Neural cell (in vitro differentiated cells): ENCODE data around the gene GON7. TPM values are rescaled to one million over a fixed set of nuclear protein-coding genes. Genes with fewer than 3 reads are reported as not detected.

Source experiments
- H2AFZ ChIP-seq: fragments of 200-600, 300-800 bp; sonication (generic), shearing (Covaris generic); 2 replicates; pipeline ENCODE4 v1.6.0; 2014; ENCODE audit warnings: low read depth, mild to moderate bottlenecking, antibody characterized with exemption, low read length, moderate library complexity
- H3F3A ChIP-seq: fragments of 200-600 bp; shearing (Covaris generic); 2 replicates; pipeline ENCODE4 v1.6.1; 2016; ENCODE audit warnings: mild to moderate bottlenecking, moderate library complexity, mixed read lengths, antibody characterized with exemption, low read length; ENCODE audit not compliant: insufficient read depth, poor library complexity, severe bottlenecking
- H3K27ac ChIP-seq: fragments of 200-600, 300-800 bp; sonication (generic), shearing (Covaris generic); 2 replicates; pipeline ENCODE4 v1.5.1; 2014; ENCODE audit warnings: mild to moderate bottlenecking, low read length, moderate library complexity
- H3K27me3 ChIP-seq: fragments of 300-800, 200-600 bp; sonication (generic), shearing (Covaris generic); 2 replicates; pipeline ENCODE4 v1.6.0; 2014; ENCODE audit warnings: mild to moderate bottlenecking, low read depth, low read length, moderate library complexity; ENCODE audit not compliant: insufficient read depth
- H3K36me3 ChIP-seq: fragments of 300-800, 200-600 bp; sonication (generic), shearing (Covaris generic); 2 replicates; pipeline ENCODE4 v1.5.1; 2014; ENCODE audit warnings: mild to moderate bottlenecking, antibody characterized with exemption, low read length, moderate library complexity; ENCODE audit not compliant: insufficient read depth
- H3K4me2 ChIP-seq: fragments of 300-800, 200-600 bp; sonication (generic), shearing (Covaris generic); 2 replicates; pipeline ENCODE4 v1.6.0; 2014; ENCODE audit warnings: mild to moderate bottlenecking, low read length
- H3K4me3 ChIP-seq: fragments of 300-800, 200-600 bp; sonication (generic), shearing (Covaris generic); 2 replicates; pipeline ENCODE4 v1.5.1; 2014; ENCODE audit warnings: mild to moderate bottlenecking, low read length, moderate library complexity
- H3K79me2 ChIP-seq: fragments of 200-600 bp; shearing (Covaris generic); replicated peaks from 2 replicates; pipeline ENCODE4 v1.6.0; 2014; ENCODE audit warnings: mild to moderate bottlenecking, low read length, moderate library complexity; ENCODE audit not compliant: insufficient read depth
- H3K9ac ChIP-seq: fragments of 300-800, 200-600 bp; sonication (generic), shearing (Covaris generic); 2 replicates; pipeline ENCODE4 v1.6.1; 2016; ENCODE audit warnings: mild to moderate bottlenecking, low read length, mixed read lengths
- H3K9me2 ChIP-seq: fragments of 200-600 bp; shearing (Covaris generic); 2 replicates; pipeline ENCODE4 v1.6.1; 2016; ENCODE audit warnings: mild to moderate bottlenecking, low read length, mixed read lengths; ENCODE audit not compliant: insufficient read depth
- H3K9me3 ChIP-seq: fragments of 200-600, 300-800 bp; sonication (generic), shearing (Covaris generic); 2 replicates; pipeline ENCODE4 v1.6.1; 2016; ENCODE audit warnings: mild to moderate bottlenecking, mixed run types, low read length, moderate library complexity, mixed read lengths
- H4K20me1 ChIP-seq: fragments of 200-600 bp; shearing (Covaris generic); 2 replicates; pipeline ENCODE4 v1.6.1; 2016; ENCODE audit warnings: mild to moderate bottlenecking, mixed run types; ENCODE audit not compliant: insufficient read depth
- POLR2AphosphoS5 ChIP-seq: IDR thresholded peaks from 2 replicates; pipeline ENCODE4 v1.6.1; 2012
- TAF1 ChIP-seq: IDR thresholded peaks from 2 replicates; pipeline ENCODE4 v1.6.1; 2012; ENCODE audit warnings: low read depth
- polyA plus RNA-seq: library from polyadenylated mRNA; depleted of rRNA; stranded (reverse); fragments of >200 nt; gene quantifications from 2 replicates; pipeline ENCODE4 v1.2.3, GENCODE V29; 2014
- TF ChIP-seq, protein P1 (sequence below): IDR thresholded peaks from 2 replicates; pipeline ENCODE4 v1.6.1; 2012; ENCODE audit warnings: borderline replicate concordance

Gene GON7
- polyA plus RNA-seq, 1 donor from 2014 or later: 30.8 TPM

DNA sequence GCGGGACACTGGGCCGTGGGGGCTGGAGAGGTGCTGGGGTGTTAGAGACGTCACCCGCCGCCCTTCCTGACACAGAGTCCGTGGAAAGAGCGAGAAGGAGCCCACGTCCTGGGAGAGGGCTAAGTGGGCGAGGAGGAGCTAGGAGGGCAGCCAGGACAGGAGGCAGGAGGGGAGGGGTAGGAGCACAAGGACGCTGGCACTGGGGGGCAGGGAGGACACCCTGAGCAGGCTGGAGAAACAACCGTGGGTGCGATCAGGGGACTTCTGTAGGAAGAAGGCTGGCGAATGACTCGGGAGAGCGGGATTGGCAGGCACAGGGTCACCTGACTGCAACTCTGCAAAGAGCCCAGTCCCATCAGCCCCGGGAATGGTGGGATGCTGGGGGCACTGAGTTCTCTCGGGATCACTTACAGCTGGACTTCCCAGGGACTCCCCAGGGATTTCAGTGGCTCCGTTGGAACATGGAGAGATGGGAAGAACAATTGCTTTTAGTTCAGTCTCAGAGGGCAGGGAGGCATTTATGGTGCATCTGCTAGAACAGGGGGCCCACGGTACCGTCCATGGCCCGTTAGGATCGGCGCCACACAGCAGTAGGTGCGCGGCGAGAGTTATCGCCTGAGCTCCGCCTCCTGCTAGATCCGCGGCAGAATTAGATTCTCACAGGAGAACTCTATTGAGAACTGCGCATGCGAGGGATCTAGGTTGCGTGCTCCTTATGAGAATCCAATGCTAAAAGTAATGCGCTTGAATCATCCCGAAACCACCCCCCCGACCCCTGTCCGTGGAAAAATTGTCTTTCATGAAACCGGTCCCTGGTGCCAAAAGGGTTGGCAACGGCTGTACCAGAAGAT, 24.5 kb upstream of the GON7 start:
- H2AFZ ChIP-seq: no peak overlapping the region
- no peaks in the 10 kb centered on the region for H3K9me2 ChIP-seq
- no peaks in the 10 kb centered on the region for H3K79me2 ChIP-seq
- no peaks in the 10 kb centered on the region for H4K20me1 ChIP-seq
- no peak overlapping the region for H3K4me2 ChIP-seq
- TF ChIP-seq POLR2AphosphoS5: no peak
- TF ChIP-seq, protein P1, sequence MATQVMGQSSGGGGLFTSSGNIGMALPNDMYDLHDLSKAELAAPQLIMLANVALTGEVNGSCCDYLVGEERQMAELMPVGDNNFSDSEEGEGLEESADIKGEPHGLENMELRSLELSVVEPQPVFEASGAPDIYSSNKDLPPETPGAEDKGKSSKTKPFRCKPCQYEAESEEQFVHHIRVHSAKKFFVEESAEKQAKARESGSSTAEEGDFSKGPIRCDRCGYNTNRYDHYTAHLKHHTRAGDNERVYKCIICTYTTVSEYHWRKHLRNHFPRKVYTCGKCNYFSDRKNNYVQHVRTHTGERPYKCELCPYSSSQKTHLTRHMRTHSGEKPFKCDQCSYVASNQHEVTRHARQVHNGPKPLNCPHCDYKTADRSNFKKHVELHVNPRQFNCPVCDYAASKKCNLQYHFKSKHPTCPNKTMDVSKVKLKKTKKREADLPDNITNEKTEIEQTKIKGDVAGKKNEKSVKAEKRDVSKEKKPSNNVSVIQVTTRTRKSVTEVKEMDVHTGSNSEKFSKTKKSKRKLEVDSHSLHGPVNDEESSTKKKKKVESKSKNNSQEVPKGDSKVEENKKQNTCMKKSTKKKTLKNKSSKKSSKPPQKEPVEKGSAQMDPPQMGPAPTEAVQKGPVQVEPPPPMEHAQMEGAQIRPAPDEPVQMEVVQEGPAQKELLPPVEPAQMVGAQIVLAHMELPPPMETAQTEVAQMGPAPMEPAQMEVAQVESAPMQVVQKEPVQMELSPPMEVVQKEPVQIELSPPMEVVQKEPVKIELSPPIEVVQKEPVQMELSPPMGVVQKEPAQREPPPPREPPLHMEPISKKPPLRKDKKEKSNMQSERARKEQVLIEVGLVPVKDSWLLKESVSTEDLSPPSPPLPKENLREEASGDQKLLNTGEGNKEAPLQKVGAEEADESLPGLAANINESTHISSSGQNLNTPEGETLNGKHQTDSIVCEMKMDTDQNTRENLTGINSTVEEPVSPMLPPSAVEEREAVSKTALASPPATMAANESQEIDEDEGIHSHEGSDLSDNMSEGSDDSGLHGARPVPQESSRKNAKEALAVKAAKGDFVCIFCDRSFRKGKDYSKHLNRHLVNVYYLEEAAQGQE: no peak
- H3K27me3 ChIP-seq: no peaks in the 10 kb centered on the region
- H3K36me3 ChIP-seq: no peaks in the 10 kb centered on the region
- H3K4me3 ChIP-seq: no peak overlapping the region
- H3K9ac ChIP-seq: no peak overlapping the region
- no peaks in the 10 kb centered on the region for H3F3A ChIP-seq
- H3K9me3 ChIP-seq: no peaks in the 10 kb centered on the region
- H3K27ac ChIP-seq: no peak overlapping the region

DNA sequence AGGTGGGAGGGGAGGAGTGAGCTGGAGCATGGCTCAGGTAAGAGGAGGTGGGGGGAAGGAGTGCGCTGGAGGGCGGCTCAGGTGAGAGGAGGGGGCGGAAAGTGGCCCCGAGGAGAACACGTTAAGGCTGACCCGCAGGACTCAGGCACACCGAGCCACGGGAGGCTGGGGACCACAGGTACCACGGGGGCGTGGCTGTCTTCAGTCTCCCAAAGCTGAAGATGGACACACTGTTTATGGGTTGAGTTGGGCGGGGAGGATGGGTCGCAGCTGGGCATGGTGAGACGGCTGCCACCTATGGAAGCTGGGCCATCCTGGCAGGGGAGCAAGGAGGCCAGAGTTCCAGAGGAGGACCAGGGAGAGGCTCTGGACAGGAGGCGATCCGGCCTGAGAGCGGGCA, 23.7 kb upstream of the GON7 start:
- Histone ChIP-seq H3K9me3 (no peaks in the 10 kb centered on the region), H3K9ac (no peak overlapping the region), H3K9me2 (no peaks in the 10 kb centered on the region), H3F3A (no peaks in the 10 kb centered on the region), H3K4me2 (no peak overlapping the region), H3K27me3 (no peaks in the 10 kb centered on the region), H3K27ac (no peak overlapping the region), H3K4me3 (no peak overlapping the region), H4K20me1 (no peaks in the 10 kb centered on the region), H3K36me3 (no peaks in the 10 kb centered on the region), H2AFZ (no peak overlapping the region), H3K79me2 (no peaks in the 10 kb centered on the region)
- TF ChIP-seq, protein P1: no peak

DNA sequence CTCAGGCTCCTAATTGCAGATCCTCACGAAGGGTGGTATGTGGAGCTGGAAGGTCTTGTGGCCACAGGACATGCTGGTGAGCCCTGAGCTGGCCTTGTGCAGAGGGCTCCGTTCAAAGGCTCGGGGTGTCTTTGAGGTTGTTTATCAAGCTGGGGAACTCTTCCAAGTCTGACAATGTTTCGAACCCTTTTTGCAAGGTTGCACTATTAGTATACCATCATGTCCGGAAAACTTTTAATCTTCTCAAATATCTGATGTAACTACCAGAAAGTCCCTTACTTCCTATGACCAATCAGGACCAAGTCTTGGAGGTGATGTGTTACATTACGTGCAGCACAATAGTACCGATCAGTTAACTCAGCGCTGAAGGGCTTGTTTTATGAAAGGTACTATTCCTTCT, 21.7 kb upstream of the GON7 start:
- no peaks in the 10 kb centered on the region for H3F3A ChIP-seq

More for the DNA sequence above, 21.7 kb upstream of the GON7 start:
- no peaks in the 10 kb centered on the region for H3K9me2 ChIP-seq
- no peak overlapping the region for H3K4me2 ChIP-seq
- TF ChIP-seq, protein P1: no peak
- no peak for TF ChIP-seq TAF1
- H2AFZ ChIP-seq: no peak overlapping the region
- H3K79me2 ChIP-seq: no peaks in the 10 kb centered on the region
- no peaks in the 10 kb centered on the region for H4K20me1 ChIP-seq
- no peak overlapping the region for H3K4me3 ChIP-seq
- no peaks in the 10 kb centered on the region for H3K27me3 ChIP-seq
- H3K36me3 ChIP-seq: no peaks in the 10 kb centered on the region
- H3K9ac ChIP-seq: no peak overlapping the region
- no peaks in the 10 kb centered on the region for H3K9me3 ChIP-seq
- H3K27ac ChIP-seq: no peak overlapping the region
